DMS 273 (cell line): Measurements from ENCODE around the gene HSDL2.

ENCODE experiments used
- DNase-seq: peaks from one replicate; lab custom pipeline; 2025; ENCODE audit not compliant: unreplicated experiment; lab: John Stamatoyannopoulos, UW

The HSDL2 gene

GRCh38 chr9:112443636-112444035, 63.7 kb downstream of the HSDL2 start:
- DNase-seq: no peak

GRCh38 chr9:112445196-112445595, 65.3 kb downstream of the HSDL2 start:
- DNase-seq: no peak

DNA sequence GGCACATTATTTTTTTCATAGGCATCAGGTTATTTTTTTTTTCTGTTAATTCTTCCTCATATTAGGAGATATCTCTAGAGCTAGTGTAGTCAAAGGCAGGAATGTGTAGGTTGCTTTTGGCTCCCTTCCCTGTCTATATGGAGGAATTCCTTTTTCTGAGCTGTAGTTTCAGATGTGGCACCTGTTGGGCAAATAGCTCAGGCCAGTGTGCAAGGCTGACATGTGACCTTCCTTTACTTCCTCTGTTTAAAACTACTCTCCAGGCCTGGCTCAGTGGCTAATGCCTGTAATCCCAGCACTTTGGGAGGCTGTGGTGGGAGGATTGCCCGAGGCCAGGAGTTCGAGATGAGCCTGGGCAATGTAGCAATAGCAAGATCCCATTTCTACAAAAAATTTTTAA, 66.2 kb downstream of the HSDL2 start:
- DNase-seq: no peak

DNA sequence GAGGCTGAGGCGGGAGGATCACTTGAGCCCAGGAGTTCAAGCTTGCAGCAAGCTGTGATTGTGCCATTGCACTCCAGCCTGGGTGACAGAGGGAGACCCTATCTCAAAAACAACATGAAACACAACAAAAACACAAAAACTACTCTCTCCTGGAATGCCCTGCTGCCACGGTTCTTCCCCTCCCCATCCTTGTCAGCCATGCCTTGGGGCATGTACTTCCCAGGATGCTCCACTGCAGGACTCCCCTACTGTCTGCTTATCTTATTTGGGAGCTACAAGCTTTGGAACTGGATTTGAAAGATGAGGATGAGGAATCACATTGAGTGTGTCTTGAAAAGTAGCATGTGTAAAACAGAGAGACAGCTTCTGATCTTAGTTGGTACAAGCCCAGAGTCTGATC, 66.6 kb downstream of the HSDL2 start:
- DNase-seq: no peak

DNA sequence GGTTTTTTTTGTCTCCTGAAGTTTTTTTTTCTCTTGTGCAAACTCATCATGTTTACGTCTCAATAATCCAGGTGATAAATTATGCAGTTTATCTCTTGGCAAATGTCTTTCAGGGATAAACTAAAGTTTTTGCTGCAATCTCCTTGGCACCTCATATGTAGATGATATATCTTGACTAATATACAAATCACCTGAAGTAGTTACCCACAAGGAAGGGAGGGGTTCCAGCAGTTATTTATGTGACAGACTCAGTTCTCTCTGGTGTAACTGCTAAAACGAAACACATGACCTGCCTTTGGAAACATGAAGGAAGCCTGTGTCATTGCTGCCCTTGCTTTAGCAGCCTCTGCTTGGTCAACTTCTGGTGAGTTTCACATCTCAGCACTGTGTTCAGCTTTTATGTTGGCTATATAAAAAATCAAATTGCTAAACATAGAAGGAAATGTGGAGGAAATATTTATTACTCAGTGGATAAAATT, 67.4 kb downstream of the HSDL2 start:
- DNase-seq: no peak

DNA sequence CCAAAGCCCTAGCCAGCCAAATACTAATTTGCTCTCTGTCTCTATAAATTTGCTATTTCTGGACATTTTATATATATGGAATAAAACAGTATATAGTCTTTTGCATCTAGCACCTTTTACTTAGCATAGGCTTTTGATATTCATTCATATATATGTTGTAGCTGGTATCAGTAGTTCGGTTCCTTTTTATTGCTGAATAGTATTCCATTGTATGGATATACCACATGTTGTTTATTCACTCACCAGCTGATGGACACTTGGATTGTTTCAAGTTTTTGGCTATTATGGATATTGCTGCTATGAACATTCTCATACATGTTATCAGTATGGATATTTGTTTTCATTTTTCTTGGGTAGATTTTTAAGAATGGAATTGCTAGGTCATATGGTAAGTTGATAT, 82.9 kb downstream of the HSDL2 start:
- DNase-seq: no peak

DNA sequence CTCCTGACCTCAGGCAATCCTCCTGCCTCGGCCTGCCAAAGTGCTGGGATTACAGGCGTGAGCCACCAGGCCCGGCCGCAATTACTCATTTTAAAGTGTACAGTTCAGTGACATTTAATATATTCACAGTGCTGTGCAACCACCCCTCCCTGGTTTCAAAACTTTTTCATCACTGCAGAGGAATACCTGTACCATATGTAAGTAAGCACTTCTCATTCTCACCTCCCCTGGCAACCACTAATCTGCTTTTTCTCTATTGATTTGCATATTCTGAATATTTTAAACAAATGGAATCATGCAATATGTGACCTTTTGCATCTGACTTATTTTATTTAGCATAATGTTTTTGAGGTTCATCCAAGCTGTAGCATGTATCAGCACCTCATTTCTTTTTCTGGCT, 85.4 kb downstream of the HSDL2 start:
- no peak for DNase-seq

DNA sequence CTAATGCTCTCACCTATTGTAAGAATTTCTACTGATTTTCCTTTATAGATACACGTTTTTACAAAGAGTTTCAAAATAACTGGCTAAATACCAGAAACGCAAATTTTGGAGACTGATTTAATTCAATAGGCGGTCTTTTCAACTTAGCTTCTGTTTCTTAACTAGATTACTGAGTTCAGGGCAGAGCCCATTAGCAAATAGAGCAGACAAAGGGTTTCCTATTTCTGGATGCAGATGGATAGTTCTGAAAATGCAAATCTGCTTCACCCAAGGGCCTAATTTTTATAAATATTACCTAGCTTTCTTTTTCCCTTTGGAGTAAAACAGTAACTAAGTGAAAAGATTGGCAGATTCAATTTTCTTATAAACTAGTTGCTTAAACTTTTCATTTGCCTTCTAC, 93.1 kb downstream of the HSDL2 start:
- DNase-seq: no peak

- DNase-seq: no peak
Observed at GRCh38 chr9:112473986-112474385, 94.1 kb downstream of the HSDL2 start.

- no peak for DNase-seq
Observed at GRCh38 chr9:112475318-112475717, 95.4 kb downstream of the HSDL2 start.

DNA sequence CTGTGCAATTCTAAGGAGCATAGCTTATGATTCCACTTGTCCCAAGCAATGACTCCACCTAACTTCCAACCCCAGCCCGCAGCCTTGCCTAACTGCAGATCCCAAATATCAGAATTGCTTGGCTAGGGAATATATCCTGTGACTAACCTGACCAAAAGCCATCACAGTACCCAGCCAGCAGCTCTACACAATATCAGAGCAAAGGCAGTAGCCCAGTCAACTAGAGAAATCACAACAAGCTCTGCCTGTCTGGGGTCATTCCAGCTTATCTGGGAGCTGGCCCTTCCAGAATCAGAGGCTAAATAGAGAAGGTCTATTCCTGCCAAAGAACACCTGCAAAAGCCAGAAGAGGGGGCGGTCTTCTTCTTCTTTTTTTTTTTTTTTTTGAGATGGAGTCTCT, 97.4 kb downstream of the HSDL2 start:
- no peak for DNase-seq

- no peak for DNase-seq
Observed at GRCh38 chr9:112479221-112479620, 99.3 kb downstream of the HSDL2 start.

- no peak for DNase-seq
Observed at GRCh38 chr9:112484607-112485006, 104.7 kb downstream of the HSDL2 start.

- no peak for DNase-seq
Observed at GRCh38 chr9:112485574-112485973, 105.7 kb downstream of the HSDL2 start.

GRCh38 chr9:112486221-112487007, 106.5 kb downstream of the HSDL2 start, which contains the start of gene KIAA1958:
Gene KIAA1958 (plus strand): TSS chr9:112486827. CDS start chr9:112574081, 87,254 bp downstream.
- DNase-seq: peak; percentile 94

GRCh38 chr9:112487008-112487798, 107.3 kb downstream of the HSDL2 start:
- DNase-seq: peak; percentile 80

DNA sequence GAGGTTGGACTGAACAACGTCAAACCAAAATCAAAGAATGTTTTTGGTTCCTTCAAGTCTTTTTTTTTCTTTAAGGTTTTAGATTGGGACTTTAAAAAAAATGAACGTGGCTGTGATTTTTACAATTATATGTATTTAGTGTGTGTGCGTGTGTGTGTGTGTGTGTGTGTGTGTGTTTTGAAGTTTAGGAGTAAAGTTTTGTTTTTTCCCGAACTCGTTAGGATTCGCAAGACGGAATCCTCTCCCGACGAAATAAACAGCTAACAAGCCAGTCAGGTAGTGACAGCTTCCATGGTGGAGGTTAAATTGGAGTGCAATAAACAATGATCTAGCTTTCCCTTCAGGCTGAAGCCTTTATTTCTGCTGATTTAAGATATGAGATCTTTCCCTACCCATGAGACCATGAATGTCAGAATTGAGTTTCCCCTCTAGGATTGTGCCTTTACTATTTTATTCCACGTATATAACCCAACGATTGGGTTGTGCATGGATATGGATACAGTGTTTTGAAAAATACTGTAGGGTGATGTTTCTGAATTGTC, 108.0 kb downstream of the HSDL2 start:
- peak; percentile 58 for DNase-seq

- peak; percentile 45 for DNase-seq
Observed at GRCh38 chr9:112489039-112489546, 109.2 kb downstream of the HSDL2 start.

GRCh38 chr9:112489876-112490666, 110.2 kb downstream of the HSDL2 start:
- peak; percentile 31 for DNase-seq

DNA sequence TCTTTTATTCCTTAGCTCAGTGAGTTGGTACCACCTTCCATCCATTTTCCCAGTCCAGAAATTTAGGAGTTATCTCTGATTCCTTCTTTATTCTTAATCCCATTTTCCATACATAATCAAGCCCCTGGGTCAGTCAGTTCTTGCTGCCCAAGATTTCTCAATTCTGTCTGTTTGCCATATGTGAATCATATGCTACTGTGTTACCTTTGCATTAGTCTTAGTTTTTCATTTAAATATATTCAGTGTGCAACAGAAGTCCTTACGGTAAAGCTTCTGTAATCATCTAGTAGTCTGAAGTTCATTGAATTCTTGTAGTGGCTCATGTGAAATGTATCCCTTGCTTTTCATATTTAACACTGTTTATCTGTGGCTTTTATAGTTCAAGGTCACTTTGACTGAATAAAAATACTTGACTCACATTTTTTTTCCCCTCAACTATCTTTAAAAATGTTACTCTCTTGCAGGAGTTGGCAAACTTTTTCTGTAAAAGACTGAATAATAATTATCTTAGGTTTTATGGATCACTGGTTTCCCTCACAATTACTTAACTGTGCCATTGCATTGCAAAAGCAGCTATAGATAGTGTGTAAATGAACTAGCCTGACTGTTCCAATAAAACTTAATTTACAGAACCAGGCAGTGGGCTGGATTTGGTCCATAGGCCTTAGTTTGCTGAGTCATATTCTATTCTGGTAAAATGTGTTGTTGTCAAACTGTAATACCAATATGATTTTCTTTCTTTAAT, 113.7 kb downstream of the HSDL2 start:
- DNase-seq: no peak
